GM19324 (cell line): Measurements from ENCODE around the gene CLEC1A.

ENCODE experiments used
- ATAC-seq: cut with Tn5 transposase; IDR thresholded peaks from one replicate; pipeline ENCODE4 v1.9.1; 2021; ENCODE audit warnings: mild to moderate bottlenecking, moderate library complexity; ENCODE audit not compliant: unreplicated experiment, low FRiP score

CLEC1A gene

DNA sequence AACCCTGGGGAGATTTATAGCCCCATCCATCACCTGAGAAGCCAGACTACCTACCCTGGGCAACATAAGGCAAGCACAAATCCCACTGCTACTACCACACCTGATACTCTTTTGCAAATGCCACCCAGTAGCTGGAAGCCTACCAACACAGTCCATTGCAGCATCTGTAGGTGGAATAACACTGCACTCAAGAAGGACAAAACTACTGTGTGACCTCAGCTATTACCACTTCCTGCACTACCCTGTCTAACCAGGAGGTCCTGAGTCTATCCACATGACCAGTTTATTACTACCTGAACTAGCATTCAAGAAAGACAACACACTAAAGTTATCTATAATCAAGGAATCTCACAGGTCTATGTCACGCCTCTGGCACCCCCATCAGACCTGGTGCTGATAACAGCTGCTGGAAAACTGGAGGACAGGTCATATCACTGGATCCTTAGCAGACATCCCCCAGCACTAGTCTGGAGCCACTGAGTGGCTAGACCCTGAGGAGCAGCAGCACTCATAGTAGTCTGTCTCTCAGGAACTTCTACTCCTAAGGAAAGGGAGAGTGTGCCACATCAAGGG is 2.9 kb upstream of the CLEC1A start:
- no peak for ATAC-seq

DNA sequence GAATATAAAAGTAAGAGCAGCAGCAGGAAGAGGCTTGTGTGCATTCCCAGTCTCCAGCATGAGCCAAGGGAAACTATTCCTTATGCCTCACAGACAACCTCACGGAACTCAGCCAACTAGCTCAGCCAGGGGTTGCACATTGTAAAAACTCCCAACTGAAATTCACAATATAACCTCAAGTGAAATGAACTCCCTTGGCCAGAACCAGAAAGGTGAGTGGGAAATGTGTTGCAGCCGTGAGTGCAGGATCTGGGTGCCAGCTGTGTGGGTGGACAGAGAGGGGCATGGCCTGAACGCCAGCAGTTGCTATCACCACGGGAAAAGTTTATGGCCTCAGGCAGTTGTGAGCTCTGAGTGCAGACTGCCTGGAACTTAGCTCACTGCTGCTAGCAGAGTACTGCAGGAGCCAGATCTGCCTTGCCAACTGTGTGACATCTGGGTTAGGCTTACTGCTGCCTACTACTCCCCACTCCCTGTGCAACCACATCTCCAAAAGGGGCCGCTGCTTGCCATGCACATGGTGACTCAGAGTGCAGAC is 2.3 kb upstream of the CLEC1A start:
- ATAC-seq: no peak

DNA sequence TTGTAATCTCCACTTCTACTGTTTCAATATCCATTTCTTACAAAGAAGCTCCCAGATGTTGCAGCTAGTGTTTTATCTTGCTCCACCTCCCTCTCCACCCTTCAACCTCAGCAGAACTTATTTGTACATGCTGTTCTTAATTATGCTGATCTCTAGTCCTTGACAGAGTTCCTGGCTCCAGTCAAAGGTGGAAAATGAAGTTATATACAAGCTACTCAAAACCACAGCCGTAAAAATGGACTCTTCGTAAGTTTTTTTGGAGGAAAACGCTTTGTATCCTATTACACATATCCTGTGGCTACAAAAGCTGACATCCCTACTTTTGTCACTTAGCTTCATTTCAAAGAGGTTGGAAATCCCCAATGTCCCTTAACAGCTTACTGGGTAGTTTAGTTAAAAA is 1.3 kb downstream of the CLEC1A start:
- ATAC-seq: no peak

DNA sequence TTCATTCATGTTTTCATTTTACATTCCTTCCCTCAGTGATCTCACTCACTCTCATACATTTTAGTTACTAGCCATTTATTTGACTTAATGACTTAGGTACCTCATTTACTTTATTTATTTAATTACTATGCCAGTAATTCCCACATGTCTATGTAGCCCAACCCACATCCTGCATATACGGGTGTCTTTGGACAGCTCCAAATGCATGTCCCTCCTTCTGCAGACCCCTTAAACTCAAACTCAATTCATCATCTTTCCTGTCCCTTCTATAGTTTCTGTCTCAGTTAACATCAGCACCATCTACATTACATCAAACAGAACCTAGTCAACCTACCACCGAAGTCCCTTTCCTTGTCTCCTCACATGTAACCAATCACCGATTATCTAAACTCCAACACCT is 2.8 kb downstream of the CLEC1A start:
- ATAC-seq: no peak

DNA sequence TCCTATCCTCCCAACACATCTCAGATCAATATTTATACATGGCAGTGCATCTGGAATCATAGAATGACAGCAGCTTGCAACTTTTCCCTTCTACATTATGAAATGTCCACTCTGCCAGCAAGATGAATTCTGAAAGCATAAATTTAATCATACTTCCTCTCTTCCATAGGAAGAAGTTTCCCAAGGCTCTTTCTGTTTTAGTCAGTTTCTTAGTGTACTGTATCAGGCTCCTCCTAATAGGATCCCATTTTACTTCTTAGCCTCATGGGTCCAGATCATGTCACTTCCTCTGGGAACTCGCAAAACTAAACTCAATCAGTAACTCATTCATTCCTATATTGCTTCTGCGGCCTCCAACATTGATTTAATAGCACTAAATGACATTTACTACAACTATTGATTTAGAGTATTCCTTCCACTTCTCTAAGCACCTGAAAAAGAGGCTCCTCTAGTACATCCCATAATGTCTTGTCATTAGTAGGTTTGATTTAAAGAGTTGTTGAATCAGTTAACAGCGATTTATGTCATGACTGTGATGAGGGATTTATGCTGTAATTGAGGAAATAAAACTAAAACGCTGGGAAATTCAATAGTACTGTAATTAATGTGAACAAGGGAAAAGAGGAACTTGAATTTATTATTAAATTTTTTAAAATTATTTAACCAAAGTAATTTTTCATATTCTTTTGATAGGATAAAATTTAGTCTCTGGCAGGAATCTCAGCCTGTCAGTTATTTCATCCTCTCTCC is 4.0 kb downstream of the CLEC1A start:
- ATAC-seq: no peak

DNA sequence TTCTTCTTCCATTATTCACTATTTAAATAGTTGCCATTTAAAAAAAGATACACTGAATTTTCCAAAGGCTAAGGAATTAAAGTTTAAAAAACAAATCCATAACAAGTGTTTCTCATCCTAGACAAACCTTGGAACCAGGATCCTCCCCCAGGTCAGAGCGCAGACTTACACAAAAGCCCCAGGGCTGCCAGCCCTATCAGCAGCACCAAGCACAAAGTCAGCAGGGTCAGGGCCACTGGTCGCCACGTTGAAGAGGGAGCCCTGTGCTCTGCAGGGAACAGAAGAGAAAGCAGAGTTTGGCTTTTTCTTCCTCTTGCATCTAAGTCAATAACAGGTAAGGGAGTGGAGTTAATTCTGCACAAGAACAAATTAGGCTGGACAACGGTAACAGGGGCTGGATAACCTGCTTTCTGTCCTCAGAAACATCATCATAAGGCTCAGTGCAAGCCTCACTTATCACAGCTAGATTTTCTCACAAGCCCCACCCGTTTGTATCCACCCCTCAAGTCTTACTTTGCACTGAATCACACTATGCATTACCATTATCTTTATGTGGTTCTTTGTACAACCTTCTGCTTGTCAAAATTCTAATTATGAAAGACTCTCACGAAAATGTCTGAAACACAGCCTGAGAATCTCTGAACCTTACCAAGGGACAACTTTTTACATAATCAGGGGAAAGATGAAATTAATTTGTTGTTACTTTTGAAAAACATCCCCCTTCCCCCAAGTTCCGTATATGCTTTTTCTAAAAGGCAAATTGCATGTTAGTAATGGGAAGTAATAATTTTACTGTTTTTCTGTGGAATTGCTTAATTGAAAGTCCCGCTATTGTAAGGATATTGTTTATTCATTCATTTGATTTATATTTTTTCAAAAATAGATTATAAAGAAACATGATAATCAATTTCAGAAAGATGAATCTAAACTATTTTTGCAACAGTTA is 9.6 kb downstream of the CLEC1A start:
- no peak for ATAC-seq

DNA sequence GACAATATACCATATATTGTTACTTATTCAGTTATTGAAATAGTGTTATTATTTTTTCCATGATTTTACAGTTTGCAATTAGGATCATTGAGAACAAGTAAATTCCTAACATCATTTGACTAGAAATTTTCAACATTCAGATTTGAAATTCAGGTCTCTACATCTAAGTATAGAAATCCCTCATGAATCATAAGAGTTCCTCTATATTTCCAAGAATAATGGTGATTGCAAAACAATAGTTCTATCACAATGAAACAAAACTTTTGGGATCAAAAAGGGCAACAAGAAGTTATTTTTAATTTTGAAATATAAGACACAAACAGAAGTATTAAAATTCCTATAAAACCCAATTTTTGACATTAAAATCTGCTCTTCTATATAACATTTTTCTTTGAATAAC is 10.8 kb downstream of the CLEC1A start:
- ATAC-seq: no peak

DNA sequence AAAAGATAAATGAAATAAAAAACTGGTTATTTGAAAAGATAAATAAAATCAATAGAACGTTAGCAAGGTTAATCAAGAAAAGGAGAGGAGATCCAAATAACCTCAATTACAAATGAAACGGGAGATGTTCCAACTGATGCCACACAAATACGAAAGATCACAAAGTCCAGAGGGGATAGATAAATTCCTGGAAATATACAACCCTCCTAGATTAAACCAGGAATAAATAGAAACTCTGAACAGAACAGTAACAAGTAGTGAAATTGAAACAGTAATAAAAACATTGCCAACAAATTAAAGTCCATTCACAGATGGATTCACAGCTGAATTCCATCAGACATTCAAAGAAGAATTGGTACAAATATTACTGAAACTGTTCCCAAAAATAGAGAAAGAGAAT is 12.4 kb downstream of the CLEC1A start:
- no peak for ATAC-seq

DNA sequence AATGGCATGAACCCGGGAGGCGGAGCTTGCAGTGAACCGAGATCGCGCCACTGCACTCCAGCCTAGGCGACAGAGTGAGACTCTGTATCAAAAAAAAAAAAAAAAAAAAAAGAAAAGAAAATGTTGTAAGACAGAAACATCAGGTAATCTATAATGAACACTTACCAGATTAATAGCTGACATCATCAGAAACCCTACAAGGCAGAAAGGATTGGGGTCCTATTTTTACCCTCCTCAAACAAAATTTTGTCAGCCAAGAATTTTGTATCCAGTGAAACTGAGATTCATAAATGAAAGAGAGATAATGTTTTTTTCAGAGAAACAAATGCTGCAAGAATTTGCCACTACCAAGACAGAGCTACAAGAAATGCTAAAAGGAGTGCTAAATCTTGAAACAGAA is 14.1 kb downstream of the CLEC1A start:
- ATAC-seq: no peak

DNA sequence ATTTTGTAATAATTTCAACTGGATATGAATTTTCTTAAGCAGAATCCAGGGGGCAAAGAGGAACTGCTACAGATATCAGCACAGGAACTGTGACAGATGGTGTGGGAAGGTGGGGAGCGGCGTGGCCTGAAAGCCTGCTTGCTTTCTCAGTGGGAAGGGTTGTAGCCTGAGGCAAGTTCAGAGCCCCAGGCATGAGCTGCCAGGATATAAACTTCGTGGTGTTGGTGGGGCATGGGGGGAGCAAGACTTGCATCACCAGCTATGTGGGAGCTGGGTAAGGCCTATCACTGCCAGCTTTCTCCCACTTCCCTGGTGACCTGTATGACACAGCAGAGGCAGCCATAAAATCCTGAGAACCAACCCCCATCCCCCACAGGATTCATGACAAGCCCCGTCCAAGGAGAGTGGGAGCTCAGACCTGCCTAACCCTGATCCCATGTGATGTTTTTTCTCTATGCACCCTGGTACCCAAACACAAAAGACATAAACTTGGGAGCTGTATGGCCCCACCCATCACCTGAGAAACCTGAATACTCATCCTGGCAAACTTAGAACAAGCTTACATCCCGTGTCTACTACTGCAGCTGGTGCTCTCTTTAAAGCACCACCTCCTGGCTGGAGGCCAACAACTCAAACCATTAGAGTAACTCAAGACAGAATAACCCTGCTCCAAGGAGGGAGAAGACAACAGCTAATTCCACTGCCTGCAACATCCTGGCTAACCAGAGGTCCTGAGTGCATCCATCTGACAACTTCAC is 16.5 kb downstream of the CLEC1A start:
- no peak for ATAC-seq

DNA sequence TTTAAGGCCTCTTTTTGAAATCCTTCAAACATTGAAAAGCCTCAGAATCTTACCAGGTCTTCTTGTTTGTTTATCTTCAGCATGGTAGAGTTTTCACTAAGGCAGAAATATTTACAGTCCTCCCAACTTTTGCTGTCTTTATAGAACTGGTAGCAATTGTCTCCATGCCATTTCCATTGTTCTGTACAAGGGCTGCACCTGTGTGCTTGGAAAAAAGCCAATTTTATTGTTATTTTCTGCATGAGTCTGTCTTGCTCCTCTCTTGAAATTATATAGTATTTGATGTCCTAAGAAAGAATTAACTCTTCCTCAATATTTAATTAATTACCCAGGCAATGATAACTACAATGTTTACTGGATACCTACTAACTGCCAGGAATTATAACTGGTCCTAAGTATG is 23.3 kb downstream of the CLEC1A start:
- ATAC-seq: no peak

DNA sequence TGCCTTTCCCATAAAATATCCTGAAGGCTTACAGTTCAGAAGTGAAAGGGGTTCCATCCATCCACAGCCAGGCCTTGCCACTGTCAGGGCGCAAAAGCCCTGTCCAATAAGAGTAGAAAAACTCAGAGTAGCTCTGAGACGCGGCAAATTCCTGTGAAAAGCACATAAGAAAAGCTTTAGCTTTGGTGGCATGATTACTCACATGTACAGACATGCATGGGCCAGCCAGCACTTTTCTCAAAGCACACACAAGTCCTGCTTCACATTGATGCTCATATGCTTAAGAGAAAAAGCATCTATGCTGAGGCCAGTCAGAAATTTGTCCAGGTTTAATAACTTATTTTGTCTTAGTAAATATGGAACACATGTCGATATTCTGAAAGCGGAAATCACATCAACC is 25.5 kb downstream of the CLEC1A start:
- no peak for ATAC-seq

DNA sequence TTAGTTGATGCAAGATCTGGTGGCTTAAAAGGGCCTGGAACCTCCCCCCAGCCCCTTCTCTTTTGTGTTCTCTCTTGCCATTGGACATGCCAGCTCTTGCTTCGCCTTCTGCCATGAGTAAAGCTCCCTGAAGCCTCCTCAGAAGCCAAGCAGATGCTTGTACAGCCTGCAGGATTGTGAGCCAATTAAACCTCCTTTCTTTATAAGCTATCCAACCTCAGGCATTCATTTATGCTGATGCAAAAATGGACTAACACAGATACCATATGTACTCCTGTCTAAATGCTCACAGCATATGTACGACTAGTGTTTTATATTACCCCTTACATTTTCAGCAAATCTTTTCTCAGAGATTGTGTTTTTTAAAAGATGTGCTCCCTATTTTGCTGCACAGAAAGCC is 26.7 kb downstream of the CLEC1A start:
- ATAC-seq: no peak

DNA sequence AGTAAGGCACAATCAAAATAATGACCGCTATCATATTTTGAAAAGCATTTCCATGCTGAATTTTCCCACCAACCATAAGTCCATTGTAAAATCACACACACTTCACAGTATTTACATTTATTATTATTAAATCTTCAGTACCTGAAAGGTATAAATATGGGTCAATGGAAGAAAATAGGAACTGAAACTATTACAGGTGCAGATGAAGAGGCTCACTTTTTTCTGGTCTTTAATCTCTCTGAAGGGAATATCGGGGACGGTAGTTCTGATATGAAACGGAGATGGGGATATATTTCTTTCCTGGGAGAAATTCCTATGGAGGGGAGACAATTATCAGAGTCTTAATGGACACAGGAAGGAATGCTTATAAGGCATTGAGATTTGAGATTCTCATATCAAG is 28.4 kb downstream of the CLEC1A start:
- ATAC-seq: no peak

DNA sequence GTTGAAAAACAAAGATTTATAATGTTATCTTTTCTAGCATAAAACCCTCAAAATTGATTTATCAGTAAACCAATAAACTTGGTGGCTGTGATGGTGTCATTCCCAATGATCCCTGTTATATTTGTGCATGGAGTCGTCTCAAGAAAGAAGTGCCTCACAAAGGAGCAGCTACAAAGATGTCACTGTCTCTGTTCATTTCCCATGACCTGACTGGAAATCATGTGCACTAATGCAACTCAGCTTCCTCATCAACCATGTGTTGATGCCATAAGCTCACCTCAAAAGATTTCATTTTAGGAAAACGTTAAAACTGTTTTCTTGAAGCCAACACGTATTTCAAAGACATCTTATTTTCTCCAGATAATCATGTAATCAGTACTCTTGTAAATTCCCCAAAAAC is 28.8 kb downstream of the CLEC1A start:
- no peak for ATAC-seq

DNA sequence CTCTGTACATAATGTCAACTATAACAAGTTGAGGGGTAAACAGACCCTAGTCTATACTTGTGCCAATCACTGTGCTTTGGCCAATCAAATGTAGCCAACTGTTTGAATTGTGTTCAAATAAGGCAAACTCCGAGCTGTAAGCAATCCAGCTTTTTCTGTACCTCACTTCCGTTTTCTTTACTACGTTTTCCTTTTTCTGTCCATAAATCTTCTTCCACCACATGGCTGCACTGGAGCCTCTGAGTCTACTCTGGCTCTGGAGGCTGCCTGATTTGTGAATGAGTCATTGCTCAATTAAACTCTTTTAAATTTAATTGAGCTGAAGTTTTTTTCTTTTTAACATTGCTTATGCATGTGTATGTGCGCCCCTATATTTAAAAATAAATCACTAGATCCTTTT is 29.7 kb downstream of the CLEC1A start:
- no peak for ATAC-seq

DNA sequence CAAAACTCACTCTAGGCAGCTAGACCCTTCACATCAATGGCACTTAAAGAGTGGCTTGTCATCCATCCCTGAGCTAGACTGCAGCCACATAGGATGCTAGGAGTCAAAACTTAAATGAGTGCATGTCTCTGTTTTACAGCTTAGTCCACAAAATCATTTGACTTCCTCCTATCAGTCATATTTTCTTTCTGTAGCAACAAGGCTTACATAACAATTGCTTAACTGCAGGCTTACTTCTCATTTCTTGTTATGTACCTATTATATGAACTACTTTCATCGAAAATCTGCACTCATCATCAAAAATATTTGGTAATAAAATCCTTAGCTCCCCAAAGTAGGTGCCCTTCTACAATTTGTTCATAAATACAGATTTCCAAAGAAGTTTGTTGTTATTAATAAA is 30.1 kb downstream of the CLEC1A start:
- no peak for ATAC-seq

DNA sequence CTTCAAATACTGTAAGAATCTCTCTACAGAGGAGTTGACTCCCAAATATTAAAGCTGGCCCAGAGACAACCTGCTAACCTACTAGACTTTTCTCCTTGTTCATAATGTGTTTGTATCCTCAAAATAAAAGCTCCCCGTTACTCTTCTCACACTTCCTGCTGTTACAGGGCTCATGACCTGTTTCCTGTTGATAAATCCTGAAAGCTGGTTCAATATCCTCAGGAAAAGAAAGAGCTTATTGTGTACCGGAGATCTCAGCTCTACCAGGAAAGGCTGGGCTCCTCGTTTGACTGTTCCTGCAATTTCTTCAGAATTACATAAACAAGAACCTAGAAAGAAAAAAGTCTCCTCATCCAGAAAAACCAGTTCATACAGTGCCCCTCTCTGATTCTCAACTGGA is 30.8 kb downstream of the CLEC1A start:
- ATAC-seq: no peak

DNA sequence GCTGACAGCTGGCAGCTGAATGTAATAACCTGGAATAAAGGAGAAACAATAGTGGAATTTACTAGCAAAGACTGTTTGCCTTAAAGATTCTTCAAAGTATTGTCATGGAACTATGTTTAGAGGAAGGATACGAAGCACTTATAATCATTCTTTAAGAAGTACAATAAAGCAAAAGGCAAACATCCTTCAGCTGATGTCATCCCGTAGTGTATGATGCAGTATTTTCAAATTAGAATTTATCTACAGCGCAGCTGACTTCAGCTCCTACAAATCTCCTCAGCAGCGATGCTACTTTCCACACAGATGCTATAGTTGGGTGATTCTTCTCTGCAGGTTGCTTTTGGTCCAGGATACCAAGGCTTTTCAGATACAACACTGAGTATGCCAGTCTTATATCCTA is 31.5 kb downstream of the CLEC1A start:
- ATAC-seq: no peak

DNA sequence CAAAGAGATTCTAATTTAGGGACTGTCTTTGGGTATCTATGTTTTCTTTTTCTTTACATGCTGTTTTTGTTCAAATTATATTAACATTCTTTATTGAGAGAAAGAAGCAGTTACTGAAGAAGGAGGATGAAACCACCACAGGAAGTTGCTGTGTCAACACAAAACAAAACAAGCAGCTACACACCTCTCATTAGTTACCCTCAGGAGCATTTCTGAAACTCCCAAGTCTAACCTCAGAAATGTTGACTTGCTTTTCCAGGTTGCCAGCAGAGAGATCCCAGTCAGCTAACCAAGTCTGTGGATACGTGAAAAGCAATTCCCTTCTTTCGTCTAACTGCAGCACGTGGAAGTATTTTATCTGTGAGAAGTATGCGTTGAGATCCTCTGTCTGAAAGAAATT is 33.5 kb downstream of the CLEC1A start:
- ATAC-seq: no peak

DNA sequence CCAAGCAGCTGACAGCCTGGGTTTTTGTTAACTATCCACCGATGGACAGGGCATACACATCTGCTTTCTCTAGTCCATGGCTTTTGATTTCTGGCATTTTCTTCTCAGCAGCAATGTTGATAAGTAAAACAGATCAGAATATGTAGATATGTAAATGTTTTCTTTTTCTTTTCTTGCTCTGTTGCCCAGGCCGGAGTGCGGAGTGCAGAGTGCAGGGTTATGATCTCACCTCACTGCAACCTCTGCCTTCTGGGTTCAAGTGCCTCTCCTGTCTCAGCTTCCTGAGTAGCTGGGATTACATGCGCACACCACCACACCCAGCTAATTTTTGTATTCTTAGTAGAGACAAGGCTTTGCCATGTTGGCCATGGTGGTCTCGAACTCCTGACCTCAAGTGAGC is 40.4 kb downstream of the CLEC1A start:
- no peak for ATAC-seq
